HCT116 (cell line): Measurements from ENCODE around the gene GNAT2. TPM values are rescaled to one million over a fixed set of nuclear protein-coding genes. Genes with fewer than 3 reads are reported as not detected.

ENCODE experiments used
- ATAC-seq: fragments of 200-7000 bp; cut with Tn5 transposase; 2 replicates; pipeline ENCODE4 v1.9.1; 2020; ENCODE audit warnings: mild to moderate bottlenecking, moderate library complexity
- BruUV-seq: library from RNA; stranded (reverse); fragments of 400-500 nt; replicated peaks from 2 replicates; lab custom pipeline; 2021; lab: Mats Ljungman, UMichigan
- CTCF ChIA-PET: fragments of 300-600 bp; sonication (Branson Sonifier 250); formaldehyde crosslinking; loops from one replicate; lab custom pipeline; 2021; ENCODE audit warnings: antibody characterized with exemption; lab: Charles Lee
- POLR2A ChIA-PET: fragments of 300-600, 350-600 bp; sonication (Branson Sonifier 250); formaldehyde crosslinking; loops from one replicate; lab custom pipeline; 2021; ENCODE audit warnings: antibody characterized with exemption; lab: Charles Lee
- RAD21 ChIA-PET, 2 experiments: fragments of 300-600 bp; sonication (Branson Sonifier 250); formaldehyde crosslinking; loops; one replicate each; lab custom pipeline; 2023; ENCODE audit warnings: low total read pairs in 2 of 2; ENCODE audit not compliant: uncharacterized antibody in 2 of 2, unreplicated experiment in 2 of 2, low non-redundant PET in 1 of 2; lab: Charles Lee
- DNase-seq: peaks from one replicate; pipeline ENCODE4 v3.0.0-alpha.2; 2010; ENCODE audit warnings: low read depth, low spot score
- H2AFZ ChIP-seq: fragments of 200-600 bp; shearing (Covaris generic), sonication (generic); 2 replicates; pipeline ENCODE4 v1.6.1; 2017; ENCODE audit warnings: low read depth, mixed run types, mixed read lengths, antibody characterized with exemption, low read length; ENCODE audit not compliant: poor library complexity, severe bottlenecking
- H3K27ac ChIP-seq: 2 replicates; pipeline ENCODE4 v1.5.1; 2012; ENCODE audit warnings: low read depth, low read length
- H3K27me3 ChIP-seq: fragments of 200-600 bp; sonication (generic); 2 replicates; pipeline ENCODE4 v1.6.1; 2016; ENCODE audit warnings: mixed run types, low read length, mixed read lengths; ENCODE audit not compliant: insufficient read depth
- H3K36me3 ChIP-seq, 2 experiments: fragments of 200-500 bp in 1 of 2; fragments of 200-600 bp in 1 of 2; sonication (Bioruptor generic) in 1 of 2; sonication (generic) in 1 of 2; 2 replicates each; pipeline versions ENCODE4 v1.5.1 to v1.6.1; 2014 to 2016; ENCODE audit warnings: low read length in 2 of 2, inconsistent platforms in 1 of 2, mixed read lengths in 1 of 2, mixed run types in 1 of 2; ENCODE audit not compliant: insufficient read depth in 2 of 2, control insufficient read depth in 1 of 2
- H3K4me1 ChIP-seq, 2 experiments: fragments of 200-600 bp in 1 of 2; sonication (generic) in 1 of 2; 2 replicates each; pipeline versions ENCODE4 v1.5.1 to v1.6.1; 2012 to 2017; ENCODE audit warnings: low read length in 2 of 2, inconsistent platforms in 1 of 2, mild to moderate bottlenecking in 1 of 2, mixed read lengths in 1 of 2, mixed run types in 1 of 2, moderate library complexity in 1 of 2; ENCODE audit not compliant: insufficient read depth in 2 of 2, control insufficient read depth in 1 of 2
- H3K4me2 ChIP-seq: fragments of 200-600 bp; sonication (generic); 2 replicates; pipeline ENCODE4 v1.6.1; 2017; ENCODE audit warnings: mixed run types, low read length, mixed read lengths
- H3K4me3 ChIP-seq, 2 experiments: fragments of 200-600 bp in 1 of 2; sonication (generic) in 1 of 2; replicated peaks in 1 of 2; 2 replicates each; pipeline ENCODE4 v1.5.1; 2011 to 2016; ENCODE audit warnings: low read length in 2 of 2, control low read depth in 1 of 2, low read depth in 1 of 2, mild to moderate bottlenecking in 1 of 2, mixed read lengths in 1 of 2, mixed run types in 1 of 2
- H3K79me2 ChIP-seq: fragments of 200-600 bp; sonication (generic); 2 replicates; pipeline ENCODE4 v1.6.1; 2017; ENCODE audit warnings: mild to moderate bottlenecking, mixed run types, low read length, moderate library complexity, mixed read lengths; ENCODE audit not compliant: insufficient read depth
- H3K9ac ChIP-seq: fragments of 200-600 bp; sonication (generic); 2 replicates; pipeline ENCODE4 v1.6.1; 2016; ENCODE audit warnings: low read length, mixed read lengths
- H3K9me2 ChIP-seq: fragments of 200-600 bp; sonication (generic), shearing (Covaris generic); 2 replicates; pipeline ENCODE4 v1.6.1; 2017; ENCODE audit warnings: mixed run types, mild to moderate bottlenecking, moderate library complexity; ENCODE audit not compliant: insufficient read depth
- H3K9me3 ChIP-seq, 2 experiments: fragments of 200-500 bp in 1 of 2; fragments of 200-600 bp in 1 of 2; sonication (Bioruptor generic) in 1 of 2; sonication (generic) in 1 of 2; 2 replicates each; pipeline ENCODE4 v1.6.1; 2014 to 2017; ENCODE audit warnings: low read length in 2 of 2, mixed read lengths in 2 of 2, inconsistent platforms in 1 of 2, low read depth in 1 of 2, mild to moderate bottlenecking in 1 of 2, mixed run types in 1 of 2, moderate library complexity in 1 of 2; ENCODE audit not compliant: control insufficient read depth in 1 of 2, insufficient read depth in 1 of 2
- H4K20me1 ChIP-seq: fragments of 200-600 bp; sonication (generic), shearing (Covaris generic); 2 replicates; pipeline ENCODE4 v1.6.1; 2017; ENCODE audit warnings: mixed run types, mild to moderate bottlenecking, moderate library complexity; ENCODE audit not compliant: insufficient read depth
- CBX3 ChIP-seq: IDR thresholded peaks from 2 replicates; pipeline ENCODE4 v1.6.1; 2012; ENCODE audit warnings: low read depth
- CEBPB ChIP-seq: IDR thresholded peaks from 2 replicates; pipeline ENCODE4 v1.6.1; 2012; ENCODE audit warnings: low read depth
- EGR1 ChIP-seq: IDR thresholded peaks from 2 replicates; pipeline ENCODE4 v1.6.1; 2012; ENCODE audit warnings: low read depth
- FOSL1 ChIP-seq: IDR thresholded peaks from 2 replicates; pipeline ENCODE4 v1.6.1; 2012; ENCODE audit warnings: low read depth
- POLR2A ChIP-seq: IDR thresholded peaks from 2 replicates; pipeline ENCODE4 v1.7.0; 2011; ENCODE audit warnings: borderline replicate concordance; ENCODE audit not compliant: insufficient read depth, insufficient read length; ENCODE audit errors: extremely low read depth
- POLR2AphosphoS5 ChIP-seq: IDR thresholded peaks from 2 replicates; pipeline ENCODE4 v1.6.1; 2011; ENCODE audit warnings: mild to moderate bottlenecking, low read depth, low read length, moderate library complexity
- SIN3A ChIP-seq: IDR thresholded peaks from 2 replicates; pipeline ENCODE4 v1.6.1; 2012; ENCODE audit warnings: low read depth
- SRF ChIP-seq: IDR thresholded peaks from 2 replicates; pipeline ENCODE4 v1.6.1; 2012; ENCODE audit warnings: low read depth
- TCF7L2 ChIP-seq: IDR thresholded peaks from 2 replicates; pipeline ENCODE4 v1.7.0; 2011; ENCODE audit warnings: borderline replicate concordance, inconsistent platforms; ENCODE audit not compliant: insufficient read depth, insufficient read length; ENCODE audit errors: extremely low read depth
- YY1 ChIP-seq: IDR thresholded peaks from 2 replicates; pipeline ENCODE4 v1.6.1; 2011; ENCODE audit warnings: low read length, low read depth, moderate library complexity, mild to moderate bottlenecking; ENCODE audit not compliant: insufficient replicate concordance; ENCODE audit errors: extremely low read depth
- ZFX ChIP-seq: fragments of 450-650 bp; IDR thresholded peaks from 2 replicates; pipeline ENCODE4 v1.6.1; 2017
- intact Hi-C: fragments of 100-400 bp; cut with micrococcal nuclease; formaldehyde crosslinking; loops from 2 replicates; pipeline ENCODE4 v1.10.0; 2022
- total RNA-seq: library from RNA; stranded (reverse); gene quantifications from one replicate; pipeline ENCODE4 v1.2.1, GENCODE V29; 2021; ENCODE audit not compliant: unreplicated experiment
- TF ChIP-seq, protein P1 (sequence below): IDR thresholded peaks from 2 replicates; pipeline ENCODE4 v1.6.1; 2012
- TF ChIP-seq, protein P2 (sequence below): IDR thresholded peaks from 2 replicates; pipeline ENCODE4 v1.6.1; 2012
- TF ChIP-seq, protein P3 (sequence below): IDR thresholded peaks from 2 replicates; pipeline ENCODE4 v1.6.1; 2011; ENCODE audit warnings: mild to moderate bottlenecking, low read length, moderate library complexity; ENCODE audit not compliant: insufficient replicate concordance; ENCODE audit errors: extremely low read depth

Gene GNAT2
- total RNA-seq, 1 experiment from 2014 or later = 0.76 TPM

DNA sequence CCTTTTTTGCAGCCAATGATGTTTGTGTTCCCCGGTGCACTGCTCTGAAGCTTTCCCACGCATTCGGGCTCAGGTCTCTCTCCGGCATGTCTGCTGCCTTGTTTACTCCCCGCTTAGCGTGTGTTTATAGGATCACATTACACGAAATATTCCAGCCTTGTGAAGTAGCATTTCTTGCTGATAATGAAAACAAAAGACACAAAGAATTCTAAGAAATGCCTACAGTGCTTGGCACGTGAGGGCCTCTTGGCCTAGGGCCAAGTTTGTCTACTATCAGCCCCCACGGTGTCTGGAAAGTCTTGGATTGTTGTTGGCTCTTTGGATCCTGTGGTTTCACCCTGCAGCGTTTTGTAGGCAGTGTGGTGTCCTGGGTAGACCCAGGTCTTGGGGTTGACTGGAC, 25.3 kb upstream of the GNAT2 start:
- CTCF ChIA-PET = no interaction called here
- TF ChIP-seq TCF7L2 (no peak), EGR1 (no peak), POLR2AphosphoS5 (no peak), ZFX (no peak), FOSL1 (no peak), POLR2A (no peak), SRF (no peak), SIN3A (no peak), CEBPB (no peak), CBX3 (no peak), YY1 (no peak)
- TF ChIP-seq, protein P1, sequence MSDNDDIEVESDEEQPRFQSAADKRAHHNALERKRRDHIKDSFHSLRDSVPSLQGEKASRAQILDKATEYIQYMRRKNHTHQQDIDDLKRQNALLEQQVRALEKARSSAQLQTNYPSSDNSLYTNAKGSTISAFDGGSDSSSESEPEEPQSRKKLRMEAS = no peak
- TF ChIP-seq, protein P2, sequence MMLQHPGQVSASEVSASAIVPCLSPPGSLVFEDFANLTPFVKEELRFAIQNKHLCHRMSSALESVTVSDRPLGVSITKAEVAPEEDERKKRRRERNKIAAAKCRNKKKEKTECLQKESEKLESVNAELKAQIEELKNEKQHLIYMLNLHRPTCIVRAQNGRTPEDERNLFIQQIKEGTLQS = no peak
- TF ChIP-seq, protein P3, sequence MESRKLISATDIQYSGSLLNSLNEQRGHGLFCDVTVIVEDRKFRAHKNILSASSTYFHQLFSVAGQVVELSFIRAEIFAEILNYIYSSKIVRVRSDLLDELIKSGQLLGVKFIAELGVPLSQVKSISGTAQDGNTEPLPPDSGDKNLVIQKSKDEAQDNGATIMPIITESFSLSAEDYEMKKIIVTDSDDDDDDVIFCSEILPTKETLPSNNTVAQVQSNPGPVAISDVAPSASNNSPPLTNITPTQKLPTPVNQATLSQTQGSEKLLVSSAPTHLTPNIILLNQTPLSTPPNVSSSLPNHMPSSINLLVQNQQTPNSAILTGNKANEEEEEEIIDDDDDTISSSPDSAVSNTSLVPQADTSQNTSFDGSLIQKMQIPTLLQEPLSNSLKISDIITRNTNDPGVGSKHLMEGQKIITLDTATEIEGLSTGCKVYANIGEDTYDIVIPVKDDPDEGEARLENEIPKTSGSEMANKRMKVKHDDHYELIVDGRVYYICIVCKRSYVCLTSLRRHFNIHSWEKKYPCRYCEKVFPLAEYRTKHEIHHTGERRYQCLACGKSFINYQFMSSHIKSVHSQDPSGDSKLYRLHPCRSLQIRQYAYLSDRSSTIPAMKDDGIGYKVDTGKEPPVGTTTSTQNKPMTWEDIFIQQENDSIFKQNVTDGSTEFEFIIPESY = no peak
- Histone ChIP-seq H3K36me3 (no peaks in the 10 kb centered on the region), H3K27ac (no peak overlapping the region), H3K4me1 (peaks cover 2 to 20% of the 10 kb centered on the region in 2 experiments), H3K79me2 (no peaks in the 10 kb centered on the region), H3K9ac (no peak overlapping the region), H3K4me3 (no peak overlapping the region), H4K20me1 (no peaks in the 10 kb centered on the region), H3K4me2 (no peak overlapping the region), H3K9me2 (no peaks in the 10 kb centered on the region), H2AFZ (no peak overlapping the region), H3K9me3 (no peaks in the 10 kb centered on the region), H3K27me3 (no peaks in the 10 kb centered on the region)
- POLR2A ChIA-PET = no interaction called here
- no TSS peak for BruUV-seq
- intact Hi-C loops = no loop called here
- RAD21 ChIA-PET = no interaction called here
- no peak for ATAC-seq
- no peak for DNase-seq
